Keratinocyte (primary cell): Measurements from ENCODE around the gene DDX51. TPM values are rescaled to one million over a fixed set of nuclear protein-coding genes. Genes with fewer than 3 reads are reported as not detected.
"Not testable (repeated sequence)": the region's sequence is repeated elsewhere in the genome, so short reads cannot be mapped to it uniquely, and the experiment has no call there.

Experiments
- DNase-seq: peaks from one replicate; pipeline ENCODE4 v3.0.0-alpha.2; 2011; ENCODE audit warnings: low read depth, missing footprints, low spot score
- FAIRE-seq: peaks from 2 replicates; lab custom pipeline; 2011; peaks lifted over from hg19 to GRCh38; lab: Jason Lieb, UNC
- H2AFZ ChIP-seq: 2 replicates; pipeline ENCODE4 v1.6.0; 2012; ENCODE audit warnings: low read length, control low read depth, inconsistent platforms; ENCODE audit not compliant: control insufficient read depth
- H3K27ac ChIP-seq: 2 replicates; pipeline ENCODE4 v1.5.1; 2011; ENCODE audit warnings: low read length; ENCODE audit not compliant: control insufficient read depth, insufficient read depth
- H3K27me3 ChIP-seq: 3 replicates; pipeline ENCODE4 v1.6.0; 2011; ENCODE audit warnings: low read length; ENCODE audit not compliant: control insufficient read depth, insufficient read depth; ENCODE audit errors: extremely low read depth
- H3K36me3 ChIP-seq, 2 experiments: 2 replicates in 1 of 2; 3 replicates in 1 of 2; pipeline ENCODE4 v1.5.1; 2011; ENCODE audit warnings: low read length in 2 of 2, mild to moderate bottlenecking in 1 of 2; ENCODE audit not compliant: control insufficient read depth in 2 of 2, insufficient read depth in 2 of 2; ENCODE audit errors: extremely low read depth in 1 of 2
- H3K4me1 ChIP-seq: 3 replicates; pipeline ENCODE4 v1.5.1; 2011; ENCODE audit warnings: low read length; ENCODE audit not compliant: control insufficient read depth, insufficient read depth; ENCODE audit errors: extremely low read depth
- H3K4me2 ChIP-seq: 3 replicates; pipeline ENCODE4 v1.6.0; 2011; ENCODE audit warnings: low read depth, low read length; ENCODE audit not compliant: control insufficient read depth, insufficient read depth; ENCODE audit errors: extremely low read depth
- H3K4me3 ChIP-seq, 3 experiments: fragments of 200-600 bp in 1 of 3; sonication (generic) in 1 of 3; 2 replicates in 2 of 3; 3 replicates in 1 of 3; pipeline ENCODE4 v1.5.1; 2011 to 2016; ENCODE audit warnings: low read length in 3 of 3, mild to moderate bottlenecking in 3 of 3, control low read depth in 2 of 3, inconsistent platforms in 1 of 3, low read depth in 1 of 3, mixed read lengths in 1 of 3, mixed run types in 1 of 3, moderate library complexity in 1 of 3; ENCODE audit not compliant: control insufficient read depth in 2 of 3, insufficient read depth in 2 of 3; ENCODE audit errors: extremely low read depth in 1 of 3
- H3K79me2 ChIP-seq: 2 replicates; pipeline ENCODE4 v1.6.0; 2012; ENCODE audit warnings: low read length; ENCODE audit not compliant: control insufficient read depth, insufficient read depth
- H3K9ac ChIP-seq: 3 replicates; pipeline ENCODE4 v1.6.0; 2011; ENCODE audit warnings: low read length; ENCODE audit not compliant: control insufficient read depth, insufficient read depth; ENCODE audit errors: extremely low read depth
- H3K9me1 ChIP-seq: 3 replicates; pipeline ENCODE4 v1.6.0; 2011; ENCODE audit warnings: low read length; ENCODE audit not compliant: control insufficient read depth, insufficient read depth; ENCODE audit errors: extremely low read depth
- H3K9me3 ChIP-seq: 2 replicates; pipeline ENCODE4 v1.5.1; 2012; ENCODE audit warnings: low read depth, low read length; ENCODE audit not compliant: control insufficient read depth
- H4K20me1 ChIP-seq: 3 replicates; pipeline ENCODE4 v1.6.0; 2011; ENCODE audit warnings: low read length; ENCODE audit not compliant: control insufficient read depth, insufficient read depth; ENCODE audit errors: extremely low read depth
- CTCF ChIP-seq, 3 experiments: IDR thresholded peaks in 1 of 3; conservative IDR thresholded peaks in 1 of 3; optimal IDR thresholded peaks in 1 of 3; 2 replicates in 2 of 3; 3 replicates in 1 of 3; pipeline versions ENCODE3 to v1.5.1; 2011; ENCODE audit warnings: low read length in 3 of 3, mild to moderate bottlenecking in 3 of 3, moderate library complexity in 2 of 3, control low read depth in 1 of 3, inconsistent platforms in 1 of 3; ENCODE audit not compliant: insufficient read depth in 2 of 3; ENCODE audit errors: extremely low read depth in 1 of 3
- EZH2 ChIP-seq: IDR thresholded peaks from one replicate; pipeline ENCODE4 v1.6.1; 2012; ENCODE audit warnings: inconsistent platforms, mild to moderate bottlenecking, low read length, moderate library complexity
- dilution Hi-C: fragments of 300-500 bp; cut with MboI; formaldehyde crosslinking; loops from one replicate; pipeline ENCODE4 v1.7.0; 2020; ENCODE audit warnings: low sequenced_read_pairs; ENCODE audit not compliant: extremely low pct_ligation_motif_present
- polyA plus RNA-seq, 5 experiments: library from polyadenylated mRNA; depleted of rRNA in 3 of 5; stranded (reverse) in 3 of 5; stranded (forward) in 1 of 5; unstranded in 1 of 5; fragments of >200 nt; gene quantifications; 1 replicate in 1 of 5; 2 replicates in 3 of 5; 3 replicates in 1 of 5; pipeline versions ENCODE4 v1.2.1 to v1.2.3, GENCODE V29; 2011 to 2012; ENCODE audit warnings: missing spikeins in 2 of 5, low read depth in 1 of 5, low replicate concordance in 1 of 5

DDX51 gene
- polyA plus RNA-seq, 1 donor (not counting 4 experiments of a cell fraction or from before 2014, with no cell fraction given): 7.4 TPM

GRCh38 chr12:132151145-132151765, 7.1 kb upstream of the DDX51 start:
- no peak overlapping the region for H3K4me3 ChIP-seq
- no peaks in the 10 kb centered on the region for H3K27me3 ChIP-seq
- peaks cover 3% of the 10 kb centered on the region for H3K79me2 ChIP-seq
- no peaks in the 10 kb centered on the region for H4K20me1 ChIP-seq
- H3K4me2 ChIP-seq: no peak overlapping the region
- FAIRE-seq (no peak), DNase-seq (no peak)
- H3K36me3 ChIP-seq: peaks cover 0 to 1% of the 10 kb centered on the region in 2 experiments
- no peak for TF ChIP-seq CTCF (optimal IDR thresholded peaks at IDR 0.05 in 1 of 3, IDR thresholded peaks at IDR 0.05 in 1 of 3, conservative IDR thresholded peaks at IDR 0.05 in 1 of 3; ENCODE audit: extremely low read depth in 1 of 3, insufficient read depth in 2 of 3, low read length in 3 of 3)
- no peak for TF ChIP-seq EZH2
- H3K27ac ChIP-seq: no peak overlapping the region
- H3K9ac ChIP-seq: no peak overlapping the region
- H3K9me1 ChIP-seq: no peaks in the 10 kb centered on the region
- H3K9me3 ChIP-seq: peaks cover 1% of the 10 kb centered on the region
- no peak overlapping the region for H2AFZ ChIP-seq
- dilution Hi-C loops: no loop called here
- H3K4me1 ChIP-seq: no peaks in the 10 kb centered on the region

GRCh38 chr12:132150780-132151144, 6.6 kb upstream of the DDX51 start:
- peaks cover 8% of the 10 kb centered on the region for H3K79me2 ChIP-seq
- H3K4me2 ChIP-seq: no peak overlapping the region
- no peak overlapping the region for H2AFZ ChIP-seq
- H3K4me1 ChIP-seq: no peaks in the 10 kb centered on the region
- H3K27ac ChIP-seq: no peak overlapping the region
- no peak overlapping the region for H3K4me3 ChIP-seq
- DNase-seq: no peak
- TF ChIP-seq CTCF (optimal IDR thresholded peaks at IDR 0.05 in 1 of 3, IDR thresholded peaks at IDR 0.05 in 1 of 3, conservative IDR thresholded peaks at IDR 0.05 in 1 of 3; ENCODE audit: extremely low read depth in 1 of 3, insufficient read depth in 2 of 3, low read length in 3 of 3) (no peak), EZH2 (no peak)
- dilution Hi-C loops: no loop called here
- H3K9ac ChIP-seq: no peak overlapping the region
- H3K9me3 ChIP-seq: no peaks in the 10 kb centered on the region
- FAIRE-seq: no peak
- no peaks in the 10 kb centered on the region for H4K20me1 ChIP-seq
- no peaks in the 10 kb centered on the region for H3K27me3 ChIP-seq
- no peaks in the 10 kb centered on the region for H3K9me1 ChIP-seq
- peaks cover 0 to 3% of the 10 kb centered on the region in 2 experiments for H3K36me3 ChIP-seq

GRCh38 chr12:132149526-132149925, 5.4 kb upstream of the DDX51 start:
- H3K27me3 ChIP-seq, dilution Hi-C loops, H3K4me3 ChIP-seq, H2AFZ ChIP-seq, H3K27ac ChIP-seq, H3K9me3 ChIP-seq, H4K20me1 ChIP-seq, H3K4me1 ChIP-seq, H3K9ac ChIP-seq, H3K36me3 ChIP-seq, FAIRE-seq, H3K9me1 ChIP-seq, H3K4me2 ChIP-seq, DNase-seq: not testable (repeated sequence)
- H3K79me2 ChIP-seq: peaks cover 20% of the 10 kb centered on the region
